GM20431 (cell line): ENCODE results near the gene DKK2.

ENCODE experiments used
- in situ Hi-C: fragments of 300-500 bp; cut with MseI, MboI; formaldehyde crosslinking; loops from one replicate; pipeline ENCODE4 v1.15.0; 2020; ENCODE audit warnings: low sequenced_read_pairs; ENCODE audit not compliant: unreplicated experiment

Gene DKK2

DNA sequence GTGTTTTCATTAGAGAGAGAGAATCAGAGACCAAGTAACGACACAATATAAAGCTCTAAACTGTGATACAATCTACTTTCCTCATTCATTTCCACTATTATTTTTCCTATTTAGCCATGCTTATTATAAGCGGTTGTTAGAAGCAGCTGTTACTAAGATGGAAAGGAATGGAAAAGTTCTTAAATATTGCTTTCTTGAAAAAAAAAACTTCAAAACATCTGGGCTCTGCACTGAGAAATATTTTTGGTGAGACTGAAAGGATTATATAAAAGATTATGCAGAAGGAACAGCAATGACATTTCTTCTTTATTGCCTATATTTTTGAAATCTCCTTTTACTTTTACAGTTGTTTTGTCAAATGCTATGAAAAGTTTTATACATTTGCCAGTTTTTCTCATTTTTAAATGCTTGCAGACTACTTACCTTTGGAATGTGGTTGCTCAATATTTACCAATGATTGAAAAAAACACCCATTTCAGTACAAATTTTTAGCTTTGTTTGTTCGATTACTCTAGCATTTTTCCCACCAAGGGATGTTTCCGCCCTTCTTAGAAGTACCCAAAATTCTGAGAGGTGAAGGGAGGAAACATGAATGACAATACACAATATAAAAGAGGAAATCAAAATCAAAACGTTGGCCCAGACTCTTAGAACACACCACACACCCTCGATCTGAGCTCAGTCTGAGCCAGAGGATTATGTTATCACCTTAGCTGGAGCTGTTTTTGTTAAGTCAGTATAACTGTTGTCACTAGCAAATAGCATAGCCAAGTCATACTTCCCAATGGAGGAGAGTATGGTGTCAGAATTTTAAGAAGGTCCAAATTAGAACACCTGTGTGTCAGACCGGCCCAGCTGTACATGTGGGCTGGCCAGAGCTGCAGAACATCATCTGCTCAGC lies 18.4 kb downstream of the DKK2 start:
- in situ Hi-C loops = no loop called here

DNA sequence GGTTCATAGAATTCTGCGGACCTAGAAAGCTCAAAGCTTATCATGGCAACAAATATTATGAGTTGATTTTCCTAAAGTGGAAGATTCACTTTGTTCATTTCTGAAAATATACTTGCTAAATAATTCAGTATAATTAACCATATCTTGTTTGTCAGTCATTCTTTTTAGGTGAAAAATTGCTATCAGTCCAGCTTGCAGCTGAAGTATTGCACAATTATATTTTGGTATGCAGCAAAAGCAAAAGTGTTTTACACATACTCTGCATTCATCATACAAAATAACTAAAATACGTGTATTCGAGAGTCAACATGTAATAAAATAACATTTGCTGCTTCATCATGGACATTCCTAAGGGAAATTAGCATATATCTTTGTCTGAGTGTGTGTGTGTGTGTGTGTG lies 24.8 kb downstream of the DKK2 start:
- in situ Hi-C loops = no loop called here

DNA sequence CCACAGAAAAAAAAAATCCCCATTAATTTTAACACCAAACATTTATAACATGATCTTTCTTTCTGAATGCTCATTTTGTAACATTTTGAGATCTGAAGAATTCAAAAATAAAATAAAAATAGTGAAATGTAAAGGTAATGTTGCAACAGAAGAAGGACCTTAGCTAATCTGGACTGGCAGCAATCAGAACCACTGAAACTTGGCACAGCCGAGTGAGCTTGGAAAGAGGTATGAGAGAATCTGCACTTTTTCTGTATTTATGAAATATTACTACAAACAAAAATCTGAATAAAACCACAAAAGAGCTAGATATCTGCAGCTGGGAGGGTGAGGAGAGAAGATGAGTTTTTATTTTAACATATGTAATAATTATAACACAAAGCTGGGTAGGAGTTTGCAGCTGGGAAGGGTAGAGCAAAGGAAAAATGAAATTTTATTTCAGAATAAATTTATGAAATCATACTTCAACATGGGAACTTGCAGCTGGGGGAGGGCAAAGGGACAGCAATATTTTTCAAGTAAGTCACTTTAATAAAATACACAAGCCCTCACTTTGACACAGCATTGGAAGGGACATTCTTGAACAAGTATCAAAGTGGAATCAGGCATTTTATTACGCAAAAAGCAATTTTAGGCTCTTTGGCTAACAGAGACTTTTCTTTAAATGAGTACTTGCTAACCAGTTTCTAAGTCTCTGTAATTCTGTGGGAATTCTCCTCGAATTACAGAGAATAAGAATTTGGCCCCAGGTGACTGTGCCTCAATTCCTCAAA lies 26.7 kb downstream of the DKK2 start:
- in situ Hi-C loops = no loop called here

DNA sequence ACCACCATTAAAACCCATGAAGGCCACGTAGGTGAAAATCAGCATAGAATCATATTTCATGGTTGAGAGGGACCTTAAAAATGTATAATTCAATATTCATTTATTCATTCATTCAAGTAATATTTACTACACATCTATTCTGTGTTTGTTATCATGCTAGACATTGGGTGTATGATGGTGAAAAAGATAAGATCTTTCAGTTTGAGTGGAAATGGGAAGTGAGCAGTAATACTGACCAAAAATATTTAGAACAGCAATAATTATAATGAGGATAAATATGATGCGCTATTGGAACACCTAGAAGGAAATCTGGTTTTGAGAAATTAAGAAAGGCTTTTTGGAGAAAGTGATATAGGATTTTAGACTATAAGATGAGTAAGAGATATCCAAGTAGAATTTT lies 28.0 kb downstream of the DKK2 start:
- in situ Hi-C loops = no loop called here

- in situ Hi-C loops = no loop called here
Measured at GRCh38 chr4:107006218-107006617, 29.9 kb downstream of the DKK2 start.

GRCh38 chr4:106996490-106996889 lies 39.6 kb downstream of the DKK2 start:
- in situ Hi-C loops = no loop called here

DNA sequence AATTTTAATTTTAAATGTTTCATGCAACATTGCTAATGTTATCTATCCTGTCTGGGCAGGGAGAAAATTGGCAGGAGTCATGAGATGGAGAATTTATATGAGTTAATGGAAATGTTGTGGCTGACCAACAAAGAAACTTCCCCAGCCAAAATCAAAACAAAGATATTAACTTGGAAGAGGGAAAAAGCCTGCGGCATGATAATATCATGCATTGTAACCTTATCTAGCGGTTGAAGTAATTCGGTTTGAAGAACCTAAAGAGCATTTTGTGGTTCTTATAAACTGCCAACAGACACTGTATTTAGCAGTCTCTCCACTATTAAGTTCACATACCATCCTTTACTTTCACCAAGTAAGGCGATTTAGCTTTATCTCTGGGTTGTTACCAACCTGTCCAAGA lies 42.3 kb downstream of the DKK2 start:
- in situ Hi-C loops = no loop called here

DNA sequence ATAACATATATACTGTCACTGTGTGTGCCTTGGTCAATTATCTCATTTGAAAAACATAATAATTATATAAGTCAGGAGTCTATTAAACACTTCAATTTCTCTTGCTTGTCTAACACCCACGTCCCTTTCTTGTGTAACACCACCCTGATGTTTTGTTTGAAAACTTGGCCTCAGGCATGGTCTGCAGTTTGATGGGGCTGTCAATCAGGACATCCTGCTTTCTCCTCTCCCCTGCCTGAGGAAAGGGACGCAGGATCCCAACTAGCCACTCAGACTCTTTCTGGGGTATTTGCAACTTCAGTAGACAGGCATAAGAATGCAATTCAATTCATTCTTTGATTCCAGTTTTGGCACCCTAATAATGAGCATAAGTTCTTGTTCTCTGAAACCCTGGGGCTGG lies 48.8 kb downstream of the DKK2 start:
- in situ Hi-C loops = no loop called here

DNA sequence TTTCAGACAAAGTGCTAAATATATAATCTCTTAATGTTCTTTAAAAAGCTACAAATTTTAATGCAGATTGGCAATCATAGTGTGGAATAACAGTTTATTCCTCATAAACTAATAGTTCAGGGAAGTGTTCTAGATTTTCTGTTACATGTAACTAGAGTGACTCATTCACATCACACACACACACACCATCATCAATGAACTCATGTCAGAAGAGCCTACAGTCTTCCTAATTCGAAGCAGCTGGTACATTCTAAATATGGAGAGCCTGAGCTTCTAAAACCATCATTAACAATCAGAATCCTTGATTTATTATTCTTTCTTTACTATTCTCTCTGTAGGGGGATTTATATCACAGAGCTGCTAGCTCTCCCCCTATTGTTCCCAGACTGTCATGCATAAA lies 49.6 kb downstream of the DKK2 start:
- in situ Hi-C loops = no loop called here

DNA sequence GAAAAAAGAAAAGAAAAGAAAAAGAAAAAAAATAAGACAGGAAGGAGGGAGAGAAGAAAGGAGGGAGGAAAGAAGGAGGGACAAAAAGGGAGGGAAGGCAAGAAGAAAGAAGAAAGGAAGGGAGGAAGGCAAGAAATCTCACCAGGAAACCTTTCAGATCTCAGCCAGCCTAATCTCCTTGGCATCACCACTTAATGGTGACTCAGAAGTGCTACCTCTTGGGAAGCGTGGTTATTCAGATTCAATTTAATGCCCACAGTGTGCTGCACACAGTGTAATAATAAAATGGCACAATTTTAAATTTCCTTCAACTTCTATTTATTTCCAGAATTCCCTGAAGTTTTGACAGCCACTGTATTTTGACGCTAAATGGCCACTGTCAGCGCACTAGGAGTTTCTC lies 50.3 kb downstream of the DKK2 start:
- in situ Hi-C loops = no loop called here

GRCh38 chr4:106982711-106983211 lies 53.4 kb downstream of the DKK2 start:
- in situ Hi-C loops = no loop called here

DNA sequence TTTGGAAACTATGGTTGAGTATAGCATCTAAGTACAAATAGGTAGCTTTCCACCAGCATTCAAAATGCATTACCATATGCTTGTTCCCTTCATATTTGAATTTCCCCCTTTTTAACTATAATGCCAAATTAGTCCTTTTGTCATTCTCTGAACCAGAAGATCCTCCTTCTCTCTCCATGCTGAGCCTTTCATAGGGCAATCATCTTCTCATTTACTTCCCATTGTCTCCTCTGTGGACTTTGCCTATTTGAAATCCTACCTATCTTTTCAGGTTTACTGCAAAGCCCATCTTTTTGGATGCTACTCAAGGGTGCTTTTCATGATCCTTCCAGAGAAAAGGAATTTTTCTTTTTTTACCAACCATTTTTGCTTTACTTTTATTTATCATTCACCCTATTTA lies 54.7 kb downstream of the DKK2 start:
- in situ Hi-C loops = no loop called here

DNA sequence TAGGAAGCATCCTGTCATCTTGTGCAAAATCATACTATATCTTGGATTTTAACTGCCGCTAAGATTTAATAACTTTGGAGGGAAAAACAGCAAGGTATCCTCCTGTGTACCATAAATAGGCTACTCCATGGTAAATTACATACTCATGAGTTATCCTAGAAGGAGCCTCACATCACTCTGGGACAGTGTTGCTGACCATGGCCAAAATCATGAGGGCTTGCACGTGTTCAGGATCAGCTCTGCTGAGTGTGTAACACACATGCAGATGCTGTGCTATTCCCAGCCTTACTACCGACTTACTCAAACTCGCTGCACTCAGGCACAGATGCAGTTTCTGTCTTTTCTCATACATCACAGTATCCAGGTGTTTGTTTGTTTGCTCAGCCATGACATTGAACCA lies 56.6 kb downstream of the DKK2 start:
- in situ Hi-C loops = no loop called here

DNA sequence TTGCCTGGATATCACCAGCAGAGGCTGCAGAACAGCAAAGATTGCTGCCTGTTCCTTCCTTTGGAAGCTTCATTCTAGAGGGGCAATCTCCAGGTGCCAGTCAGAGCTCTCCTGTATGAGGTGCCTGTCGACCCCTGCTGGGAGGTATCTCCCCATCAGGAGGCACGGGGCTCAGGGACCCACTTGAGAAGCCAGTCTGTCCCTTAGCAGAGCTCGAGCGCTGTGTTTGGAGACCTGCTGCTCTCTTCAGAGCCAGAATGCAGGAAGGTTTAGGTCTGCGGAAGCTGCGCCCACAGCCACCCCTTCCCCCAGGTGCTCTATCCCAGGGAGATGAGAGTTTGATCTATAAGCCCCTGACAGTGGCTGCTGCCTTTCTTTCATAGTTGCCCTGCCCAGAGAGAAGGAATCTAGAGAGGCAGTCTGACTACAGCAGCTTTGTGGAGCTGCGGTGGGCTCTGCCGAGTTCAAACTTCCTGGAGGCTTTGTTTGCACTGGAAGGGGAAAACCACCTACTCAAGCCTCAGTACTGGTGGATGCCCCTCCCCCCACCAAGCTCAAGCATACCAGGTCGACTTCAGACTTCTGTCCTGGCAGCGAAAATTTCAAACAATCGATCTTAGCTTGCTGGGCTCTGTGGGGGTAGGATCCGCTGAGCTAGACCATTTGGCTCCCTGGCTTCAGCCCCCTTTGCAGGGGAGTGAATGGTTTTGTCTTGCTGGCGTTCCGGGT lies 57.9 kb downstream of the DKK2 start:
- in situ Hi-C loops = no loop called here

- in situ Hi-C loops = no loop called here
Measured at GRCh38 chr4:106971636-106972035, 64.5 kb downstream of the DKK2 start.

DNA sequence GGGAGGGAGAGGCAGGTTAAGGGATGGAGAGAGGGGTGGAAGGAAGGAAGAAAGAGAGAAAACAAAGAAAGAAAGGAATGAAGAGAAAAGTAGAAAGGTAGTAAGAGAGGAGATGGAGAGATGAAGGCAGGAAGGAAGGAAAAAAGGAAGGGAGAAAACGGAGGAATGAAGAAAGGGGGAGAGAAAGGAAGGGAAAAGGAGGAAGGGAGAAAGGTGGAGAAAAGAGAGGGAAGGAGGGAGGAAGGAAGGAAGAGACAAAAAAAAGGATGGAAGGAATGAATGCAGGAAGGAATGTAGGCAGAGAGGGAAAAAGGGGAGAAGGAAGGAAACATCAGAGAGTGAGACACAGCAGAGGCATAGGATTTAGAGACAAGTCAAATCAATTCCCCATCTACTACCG lies 68.2 kb downstream of the DKK2 start:
- in situ Hi-C loops = no loop called here

DNA sequence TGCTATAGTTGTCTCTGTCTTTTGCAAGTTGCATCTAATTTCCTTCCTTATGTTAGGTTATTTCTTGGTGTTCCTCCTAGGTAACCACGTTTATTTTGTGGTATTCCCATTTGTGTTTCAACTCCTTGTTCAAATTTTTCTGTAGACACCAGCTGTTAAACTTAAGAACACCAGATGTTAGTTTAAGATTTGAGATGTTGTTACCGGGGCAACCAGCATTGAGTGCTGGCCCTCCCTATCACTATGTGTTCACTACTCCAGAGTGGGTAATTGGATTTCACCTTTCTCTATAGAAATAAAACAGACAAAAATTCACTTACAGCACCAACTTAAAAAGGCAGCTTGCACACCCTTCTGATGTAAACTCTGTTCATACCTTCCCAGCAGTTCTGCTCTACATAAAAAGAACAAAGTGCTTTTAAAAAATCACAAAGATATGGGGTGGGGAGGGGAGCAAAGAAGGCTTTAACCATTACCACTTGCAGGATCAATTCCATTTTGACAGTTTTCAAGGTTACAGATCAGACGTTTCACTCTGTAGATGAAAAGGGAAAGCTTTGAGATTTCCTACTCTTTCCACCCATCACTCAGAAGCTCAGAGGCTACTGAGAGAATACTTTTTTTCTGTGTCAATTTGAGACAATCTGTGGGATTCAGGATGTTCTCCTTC lies 82.9 kb downstream of the DKK2 start:
- in situ Hi-C loops = no loop called here

GRCh38 chr4:106951891-106952290 lies 84.2 kb downstream of the DKK2 start:
- in situ Hi-C loops = no loop called here

DNA sequence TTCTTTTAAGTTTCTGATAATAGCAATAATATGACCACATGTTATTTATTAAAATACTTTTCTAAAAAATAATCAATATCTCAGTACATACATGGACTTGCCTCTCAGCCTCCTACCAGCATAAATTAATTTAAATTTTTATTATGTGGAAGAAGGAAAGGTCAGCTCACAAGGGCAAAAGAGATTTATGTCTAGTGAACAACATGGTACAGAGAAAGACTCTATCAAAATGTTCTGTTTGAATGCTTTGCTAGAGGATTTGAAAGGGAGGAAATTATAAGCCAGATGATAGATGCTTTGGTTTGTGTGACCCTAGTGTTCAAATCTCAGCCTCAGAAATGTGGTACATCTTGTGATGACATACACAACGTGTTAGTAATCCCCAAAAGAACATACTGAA lies 94.3 kb downstream of the DKK2 start:
- in situ Hi-C loops = no loop called here

- in situ Hi-C loops = no loop called here
Measured at GRCh38 chr4:106930522-106930921, 105.6 kb downstream of the DKK2 start.
